GM12892 (cell line): ENCODE data around the gene SMOC2.

Experiments
- POLR2A ChIP-seq: IDR thresholded peaks from 2 replicates; pipeline ENCODE4 v1.6.1; 2011; ENCODE audit warnings: low read depth, low read length, control low read depth
- POLR2AphosphoS5 ChIP-seq: IDR thresholded peaks from 2 replicates; pipeline ENCODE4 v1.6.1; 2011; ENCODE audit warnings: low read depth, low read length, control low read depth

DNA sequence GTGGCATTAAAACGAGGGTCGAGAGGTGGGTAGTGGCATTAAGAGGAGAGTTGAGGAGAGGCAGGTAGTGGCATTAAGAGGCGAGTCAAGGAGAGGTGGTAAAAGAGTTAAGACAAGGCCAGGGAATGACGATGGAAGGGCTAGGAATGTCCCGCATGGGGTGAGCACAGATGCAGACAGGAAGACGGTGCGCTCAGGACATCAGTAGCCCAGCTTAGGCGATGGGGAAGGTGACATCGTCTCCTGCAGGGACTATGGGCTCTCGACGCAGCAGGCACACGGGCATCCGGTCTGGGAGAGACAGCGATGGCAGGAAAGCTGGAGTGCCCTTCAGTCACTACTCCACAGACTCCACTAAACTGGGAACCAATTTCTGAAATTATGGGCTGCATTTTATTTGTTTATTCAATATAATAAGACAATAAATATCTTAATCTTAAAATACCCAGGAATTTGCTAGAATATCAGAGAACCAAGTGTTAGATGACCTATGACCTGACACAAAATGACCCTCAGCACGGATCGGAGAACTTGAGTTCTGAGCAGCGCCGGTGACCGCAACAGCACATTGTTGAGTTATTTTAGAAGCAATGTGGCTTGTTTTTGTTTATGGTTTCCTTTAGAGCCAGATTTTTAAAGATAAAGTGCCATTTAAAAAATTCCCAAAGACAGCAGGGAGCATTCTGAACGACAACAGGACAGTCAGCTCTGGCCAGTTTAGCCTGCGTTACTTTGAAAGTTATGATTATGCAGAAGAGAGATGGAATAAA is 177.7 kb downstream of the SMOC2 start:
- TF ChIP-seq POLR2AphosphoS5 (no peak), POLR2A (no peak)
